Neural cell (in vitro differentiated cells): ENCODE measurements around the gene MLLT10. TPM values are rescaled to one million over a fixed set of nuclear protein-coding genes. Genes with fewer than 3 reads are reported as not detected.

Experiments
- H2AFZ ChIP-seq: fragments of 200-600, 300-800 bp; sonication (generic), shearing (Covaris generic); 2 replicates; pipeline ENCODE4 v1.6.0; 2014; ENCODE audit warnings: low read depth, mild to moderate bottlenecking, antibody characterized with exemption, low read length, moderate library complexity
- H3F3A ChIP-seq: fragments of 200-600 bp; shearing (Covaris generic); 2 replicates; pipeline ENCODE4 v1.6.1; 2016; ENCODE audit warnings: mild to moderate bottlenecking, moderate library complexity, mixed read lengths, antibody characterized with exemption, low read length; ENCODE audit not compliant: insufficient read depth, poor library complexity, severe bottlenecking
- H3K27ac ChIP-seq: fragments of 200-600, 300-800 bp; sonication (generic), shearing (Covaris generic); 2 replicates; pipeline ENCODE4 v1.5.1; 2014; ENCODE audit warnings: mild to moderate bottlenecking, low read length, moderate library complexity
- H3K27me3 ChIP-seq: fragments of 300-800, 200-600 bp; sonication (generic), shearing (Covaris generic); 2 replicates; pipeline ENCODE4 v1.6.0; 2014; ENCODE audit warnings: mild to moderate bottlenecking, low read depth, low read length, moderate library complexity; ENCODE audit not compliant: insufficient read depth
- H3K36me3 ChIP-seq: fragments of 300-800, 200-600 bp; sonication (generic), shearing (Covaris generic); 2 replicates; pipeline ENCODE4 v1.5.1; 2014; ENCODE audit warnings: mild to moderate bottlenecking, antibody characterized with exemption, low read length, moderate library complexity; ENCODE audit not compliant: insufficient read depth
- H3K4me2 ChIP-seq: fragments of 300-800, 200-600 bp; sonication (generic), shearing (Covaris generic); 2 replicates; pipeline ENCODE4 v1.6.0; 2014; ENCODE audit warnings: mild to moderate bottlenecking, low read length
- H3K4me3 ChIP-seq: fragments of 300-800, 200-600 bp; sonication (generic), shearing (Covaris generic); 2 replicates; pipeline ENCODE4 v1.5.1; 2014; ENCODE audit warnings: mild to moderate bottlenecking, low read length, moderate library complexity
- H3K79me2 ChIP-seq: fragments of 200-600 bp; shearing (Covaris generic); replicated peaks from 2 replicates; pipeline ENCODE4 v1.6.0; 2014; ENCODE audit warnings: mild to moderate bottlenecking, low read length, moderate library complexity; ENCODE audit not compliant: insufficient read depth
- H3K9ac ChIP-seq: fragments of 300-800, 200-600 bp; sonication (generic), shearing (Covaris generic); 2 replicates; pipeline ENCODE4 v1.6.1; 2016; ENCODE audit warnings: mild to moderate bottlenecking, low read length, mixed read lengths
- H3K9me2 ChIP-seq: fragments of 200-600 bp; shearing (Covaris generic); 2 replicates; pipeline ENCODE4 v1.6.1; 2016; ENCODE audit warnings: mild to moderate bottlenecking, low read length, mixed read lengths; ENCODE audit not compliant: insufficient read depth
- H3K9me3 ChIP-seq: fragments of 200-600, 300-800 bp; sonication (generic), shearing (Covaris generic); 2 replicates; pipeline ENCODE4 v1.6.1; 2016; ENCODE audit warnings: mild to moderate bottlenecking, mixed run types, low read length, moderate library complexity, mixed read lengths
- H4K20me1 ChIP-seq: fragments of 200-600 bp; shearing (Covaris generic); 2 replicates; pipeline ENCODE4 v1.6.1; 2016; ENCODE audit warnings: mild to moderate bottlenecking, mixed run types; ENCODE audit not compliant: insufficient read depth
- EP300 ChIP-seq: fragments of 450-650 bp; conservative IDR thresholded peaks from 2 replicates; pipeline ENCODE4 v1.6.1; 2014; ENCODE audit warnings: antibody characterized with exemption, mild to moderate bottlenecking, moderate library complexity; ENCODE audit not compliant: poor library complexity, severe bottlenecking
- MXI1 ChIP-seq: fragments of 450-650 bp; conservative IDR thresholded peaks from 2 replicates; pipeline ENCODE4 v1.6.1; 2014; ENCODE audit warnings: antibody characterized with exemption, mild to moderate bottlenecking; ENCODE audit not compliant: poor library complexity, severe bottlenecking
- POLR2AphosphoS5 ChIP-seq: IDR thresholded peaks from 2 replicates; pipeline ENCODE4 v1.6.1; 2012
- RAD21 ChIP-seq: fragments of 450-650 bp; conservative IDR thresholded peaks from 2 replicates; pipeline ENCODE4 v1.6.1; 2014; ENCODE audit warnings: antibody characterized with exemption, mild to moderate bottlenecking, moderate library complexity
- TAF1 ChIP-seq: IDR thresholded peaks from 2 replicates; pipeline ENCODE4 v1.6.1; 2012; ENCODE audit warnings: low read depth
- polyA plus RNA-seq: library from polyadenylated mRNA; depleted of rRNA; stranded (reverse); fragments of >200 nt; gene quantifications from 2 replicates; pipeline ENCODE4 v1.2.3, GENCODE V29; 2014

Gene MLLT10
- polyA plus RNA-seq, 1 donor from 2014 or later = 31.0 TPM

GRCh38 chr10:21515361-21516241 lies 18.4 kb upstream of the MLLT10 start:
- Histone ChIP-seq H3K9me2 (no peaks in the 10 kb centered on the region), H3K27me3 (no peaks in the 10 kb centered on the region), H3K79me2 (peaks cover 91% of the 10 kb centered on the region), H4K20me1 (no peaks in the 10 kb centered on the region), H3K9me3 (no peaks in the 10 kb centered on the region), H3K4me3 (peak overlapping the region; percentile 77), H2AFZ (no peak overlapping the region), H3K27ac (peak overlapping the region; percentile 89), H3K36me3 (no peaks in the 10 kb centered on the region), H3K4me2 (peak overlapping the region; percentile 86), H3F3A (peaks cover 7% of the 10 kb centered on the region), H3K9ac (peak overlapping the region; percentile 94)
- no peak for TF ChIP-seq TAF1
- TF ChIP-seq RAD21 = no peak
- TF ChIP-seq POLR2AphosphoS5 = peak; percentile 9
- TF ChIP-seq MXI1 = peak; percentile 11

GRCh38 chr10:21516242-21517131 lies 17.5 kb upstream of the MLLT10 start:
- Histone ChIP-seq H3K9ac (peak overlapping the region; percentile 94), H3K79me2 (peaks cover 91% of the 10 kb centered on the region), H3K4me3 (peak overlapping the region; percentile 77), H2AFZ (no peak overlapping the region), H3K9me2 (no peaks in the 10 kb centered on the region), H4K20me1 (no peaks in the 10 kb centered on the region), H3K4me2 (peak overlapping the region; percentile 86), H3K27me3 (no peaks in the 10 kb centered on the region), H3K9me3 (no peaks in the 10 kb centered on the region), H3K27ac (peak overlapping the region; percentile 89), H3K36me3 (no peaks in the 10 kb centered on the region), H3F3A (peaks cover 7% of the 10 kb centered on the region)
- TF ChIP-seq POLR2AphosphoS5 = peak; percentile 34
- no peak for TF ChIP-seq EP300
- no peak for TF ChIP-seq RAD21

GRCh38 chr10:21517134-21518031 lies 16.6 kb upstream of the MLLT10 start:
- Histone ChIP-seq H3K27ac (peak overlapping the region; percentile 79), H3K9ac (peak overlapping the region; percentile 94), H4K20me1 (no peaks in the 10 kb centered on the region), H2AFZ (no peak overlapping the region), H3K79me2 (peaks cover 90% of the 10 kb centered on the region), H3K4me3 (peak overlapping the region; percentile 73), H3K4me2 (peak overlapping the region; percentile 84), H3F3A (peaks cover 7% of the 10 kb centered on the region), H3K36me3 (no peaks in the 10 kb centered on the region), H3K9me3 (no peaks in the 10 kb centered on the region), H3K9me2 (no peaks in the 10 kb centered on the region), H3K27me3 (peaks cover 3% of the 10 kb centered on the region)
- TF ChIP-seq POLR2AphosphoS5 (peak; percentile 54), EP300 (no peak)
